ENCODE data around the gene C1orf50.

DNA sequence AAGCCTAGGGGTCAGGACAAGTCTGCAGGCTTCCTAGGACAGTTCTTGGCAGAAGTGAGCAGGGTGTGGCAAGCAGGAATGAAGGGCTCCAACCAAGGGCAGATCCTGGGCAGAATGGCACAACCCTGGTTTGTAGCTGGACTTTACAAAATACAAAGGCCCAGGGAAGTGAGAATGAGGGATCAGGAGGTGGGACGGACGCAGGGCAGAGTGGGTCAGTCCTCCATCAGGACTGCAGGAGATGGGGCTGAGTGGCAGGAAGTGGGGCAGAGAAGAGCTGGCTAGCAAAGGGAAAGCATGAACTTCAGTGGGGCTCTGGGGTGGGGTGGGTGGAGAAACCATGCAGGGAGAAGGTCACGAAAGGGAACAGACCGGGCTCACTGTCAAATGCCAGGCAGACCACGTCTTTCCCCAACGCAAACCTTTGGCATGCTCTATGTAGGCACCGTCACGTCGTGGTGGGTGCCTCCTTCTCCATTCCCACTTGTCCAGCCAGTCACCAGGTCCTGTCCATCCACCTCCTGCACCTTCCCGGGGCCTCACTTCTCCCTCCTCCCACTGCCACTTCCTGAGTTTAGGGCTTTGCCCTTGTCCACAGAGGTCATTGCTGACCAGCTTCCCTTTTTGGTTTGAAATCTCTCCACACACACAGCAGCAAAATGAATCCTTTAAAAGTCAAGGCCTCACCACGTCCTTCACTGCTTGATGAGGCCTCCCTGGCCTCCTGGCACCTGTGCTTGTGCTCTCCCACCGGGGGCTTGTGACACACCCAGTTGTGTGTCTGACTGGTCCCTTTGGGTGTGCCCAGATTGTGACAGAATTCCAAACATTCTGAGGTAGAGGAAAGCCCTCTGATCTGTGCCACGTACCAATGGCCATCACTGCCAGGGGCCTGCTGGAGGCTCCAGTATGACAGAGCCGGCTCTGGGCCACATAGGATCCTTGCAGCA lies 18.3 kb upstream of the C1orf50 start:
- TF ChIP-seq, protein P1, sequence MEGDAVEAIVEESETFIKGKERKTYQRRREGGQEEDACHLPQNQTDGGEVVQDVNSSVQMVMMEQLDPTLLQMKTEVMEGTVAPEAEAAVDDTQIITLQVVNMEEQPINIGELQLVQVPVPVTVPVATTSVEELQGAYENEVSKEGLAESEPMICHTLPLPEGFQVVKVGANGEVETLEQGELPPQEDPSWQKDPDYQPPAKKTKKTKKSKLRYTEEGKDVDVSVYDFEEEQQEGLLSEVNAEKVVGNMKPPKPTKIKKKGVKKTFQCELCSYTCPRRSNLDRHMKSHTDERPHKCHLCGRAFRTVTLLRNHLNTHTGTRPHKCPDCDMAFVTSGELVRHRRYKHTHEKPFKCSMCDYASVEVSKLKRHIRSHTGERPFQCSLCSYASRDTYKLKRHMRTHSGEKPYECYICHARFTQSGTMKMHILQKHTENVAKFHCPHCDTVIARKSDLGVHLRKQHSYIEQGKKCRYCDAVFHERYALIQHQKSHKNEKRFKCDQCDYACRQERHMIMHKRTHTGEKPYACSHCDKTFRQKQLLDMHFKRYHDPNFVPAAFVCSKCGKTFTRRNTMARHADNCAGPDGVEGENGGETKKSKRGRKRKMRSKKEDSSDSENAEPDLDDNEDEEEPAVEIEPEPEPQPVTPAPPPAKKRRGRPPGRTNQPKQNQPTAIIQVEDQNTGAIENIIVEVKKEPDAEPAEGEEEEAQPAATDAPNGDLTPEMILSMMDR (tag by site-specific recombination; IDR thresholded peaks at IDR 0.05) = no peak
- TF ChIP-seq ZNF19 (tag by site-specific recombination; IDR thresholded peaks at IDR 0.05; ENCODE audit: low read depth) = no peak
- TF ChIP-seq ZNF658 (tag by site-specific recombination; IDR thresholded peaks at IDR 0.05) = no peak
- no peak for TF ChIP-seq ZNF311 (tag by site-specific recombination; IDR thresholded peaks at IDR 0.05; ENCODE audit: borderline replicate concordance)
- TF ChIP-seq ZNF146 (tag by site-specific recombination; IDR thresholded peaks at IDR 0.05) = no peak
- TF ChIP-seq, protein P2, sequence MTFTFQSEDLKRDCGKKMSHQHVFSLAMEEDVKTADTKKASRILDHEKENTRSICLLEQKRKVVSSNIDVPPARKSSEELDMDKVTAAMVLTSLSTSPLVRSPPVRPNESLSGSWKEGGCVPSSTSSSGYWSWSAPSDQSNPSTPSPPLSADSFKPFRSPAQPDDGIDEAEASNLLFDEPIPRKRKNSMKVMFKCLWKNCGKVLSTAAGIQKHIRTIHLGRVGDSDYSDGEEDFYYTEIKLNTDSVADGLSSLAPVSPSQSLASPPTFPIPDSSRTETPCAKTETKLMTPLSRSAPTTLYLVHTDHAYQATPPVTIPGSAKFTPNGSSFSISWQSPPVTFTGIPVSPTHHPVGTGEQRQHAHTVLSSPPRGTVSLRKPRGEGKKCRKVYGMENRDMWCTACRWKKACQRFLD (tag by site-specific recombination; IDR thresholded peaks at IDR 0.05) = no peak
